ENCODE data around the gene NAV2.

Gene NAV2

DNA sequence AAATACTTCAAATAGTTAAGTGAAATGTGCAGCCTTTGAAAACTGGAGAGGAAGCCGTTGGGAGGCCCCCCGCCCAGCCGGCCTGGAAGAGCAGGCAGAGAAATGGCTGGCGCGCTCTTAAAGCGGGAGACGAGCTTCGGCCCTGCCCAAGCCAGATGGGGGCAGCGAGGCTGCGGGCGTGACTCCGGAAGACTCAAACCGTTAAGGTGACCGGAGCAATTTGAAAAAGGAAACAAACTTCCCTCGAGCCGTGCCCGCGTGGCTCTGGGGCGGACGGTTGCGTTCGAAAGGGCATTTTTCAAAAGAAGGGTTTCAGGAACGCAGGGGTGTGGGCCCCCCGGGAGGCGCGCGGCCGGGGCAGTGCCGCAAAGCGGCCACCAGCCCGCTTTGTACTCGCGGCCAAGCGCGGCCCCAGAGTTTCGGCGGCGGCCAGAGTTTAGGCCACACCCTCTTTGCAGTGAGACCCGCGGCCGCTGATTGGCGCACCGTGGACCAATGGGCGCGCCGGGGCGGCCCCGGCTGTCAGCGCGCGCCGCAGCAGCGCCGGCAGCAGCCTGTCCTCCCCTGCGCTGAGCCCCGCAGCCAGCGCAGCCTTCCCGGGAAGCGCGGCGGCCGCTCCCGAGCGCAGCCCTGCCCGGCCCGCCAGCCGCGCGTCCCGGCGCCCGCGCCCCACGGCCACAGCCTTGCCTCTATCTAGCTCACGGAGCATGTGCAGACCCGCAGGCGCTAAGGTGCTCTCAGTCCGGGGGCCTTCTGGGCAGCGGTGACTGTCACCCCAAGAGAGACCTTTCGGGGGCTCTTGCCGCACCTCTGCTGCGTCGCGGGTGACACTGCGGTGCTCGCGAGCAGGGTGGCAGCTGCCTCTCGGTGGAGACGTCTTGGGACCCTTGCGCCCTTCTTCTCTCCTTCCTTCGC lies at the start of gene NAV2:
Gene NAV2 (plus strand): TSS at position 557 of the 915 bp plus-strand sequence. CDS start 859 bp downstream, outside the sequence.
- peak; percentile 91 for DNase-seq

GRCh38 chr11:19663206-19663605 lies 49.4 kb upstream of the NAV2 start:
- DNase-seq, result no peak

GRCh38 chr11:19664886-19665548 lies 47.6 kb upstream of the NAV2 start:
- DNase-seq, result peak; percentile 64

- no peak for DNase-seq
Measured at GRCh38 chr11:19666951-19667350, 45.7 kb upstream of the NAV2 start.

DNA sequence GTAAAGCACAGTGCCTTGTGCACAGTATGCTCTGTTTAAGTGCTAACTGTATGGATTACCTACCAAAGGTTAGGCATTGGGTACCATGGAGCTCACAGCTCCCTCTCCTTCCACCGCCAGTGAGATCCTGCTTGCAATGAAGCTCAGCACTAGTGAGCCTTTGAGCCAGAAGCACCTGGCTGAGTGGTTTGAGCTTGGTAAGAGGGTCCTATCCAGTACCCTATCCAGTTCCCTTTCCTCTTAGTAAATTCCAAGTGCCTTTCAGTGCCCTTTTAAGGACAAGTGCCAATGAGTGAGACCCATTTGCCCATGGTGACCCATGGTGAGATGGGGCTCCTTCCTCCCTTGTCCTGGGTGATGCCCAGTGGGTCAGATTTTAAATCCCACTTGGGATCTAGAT lies 43.1 kb upstream of the NAV2 start:
- DNase-seq, result no peak

- DNase-seq, result peak; percentile 23
Measured at GRCh38 chr11:19670030-19670791, 42.4 kb upstream of the NAV2 start.

GRCh38 chr11:19672586-19673206 lies 39.9 kb upstream of the NAV2 start:
- no peak for DNase-seq

DNA sequence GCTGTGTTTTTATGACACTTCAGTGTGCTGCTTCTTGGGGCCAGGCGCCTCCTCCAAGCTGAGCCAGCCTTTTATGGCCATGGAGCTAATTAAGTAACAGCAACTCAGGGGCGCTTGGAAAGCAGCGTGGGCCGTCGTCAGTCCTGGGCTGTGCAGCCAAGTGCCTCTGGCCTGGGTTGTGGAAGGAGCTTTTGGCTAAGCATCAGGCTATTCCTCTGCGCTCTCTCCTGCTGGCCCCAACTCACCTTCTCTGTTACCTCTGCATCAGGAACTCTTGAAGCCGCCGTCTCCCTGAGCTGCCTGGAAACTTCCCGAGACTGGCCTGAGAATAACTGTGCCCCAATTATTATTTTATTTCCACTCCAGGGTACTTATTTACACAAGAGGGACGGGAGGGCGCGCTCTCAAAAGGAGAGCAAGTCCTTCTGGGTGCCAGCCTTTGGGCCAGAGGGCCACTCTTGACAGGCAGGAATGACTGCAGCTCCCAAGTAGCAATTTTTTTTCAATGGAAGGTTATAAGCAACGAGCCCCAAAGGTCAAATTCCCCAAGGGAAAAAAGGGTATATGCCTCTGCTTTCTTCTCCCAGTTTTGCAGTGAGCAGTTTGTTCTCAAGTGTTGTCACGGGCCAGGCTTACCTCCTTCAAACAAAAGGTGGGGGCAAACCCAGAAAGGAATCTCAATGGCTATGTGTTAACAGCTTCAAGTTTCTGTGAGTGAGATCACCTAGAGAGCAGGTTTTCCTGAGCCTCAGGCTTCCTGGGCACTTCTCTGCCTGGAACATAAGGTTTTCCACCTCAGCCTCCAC lies 38.5 kb upstream of the NAV2 start:
- peak; percentile 77 for DNase-seq

- no peak for DNase-seq
Measured at GRCh38 chr11:19674836-19675235, 37.8 kb upstream of the NAV2 start.

DNA sequence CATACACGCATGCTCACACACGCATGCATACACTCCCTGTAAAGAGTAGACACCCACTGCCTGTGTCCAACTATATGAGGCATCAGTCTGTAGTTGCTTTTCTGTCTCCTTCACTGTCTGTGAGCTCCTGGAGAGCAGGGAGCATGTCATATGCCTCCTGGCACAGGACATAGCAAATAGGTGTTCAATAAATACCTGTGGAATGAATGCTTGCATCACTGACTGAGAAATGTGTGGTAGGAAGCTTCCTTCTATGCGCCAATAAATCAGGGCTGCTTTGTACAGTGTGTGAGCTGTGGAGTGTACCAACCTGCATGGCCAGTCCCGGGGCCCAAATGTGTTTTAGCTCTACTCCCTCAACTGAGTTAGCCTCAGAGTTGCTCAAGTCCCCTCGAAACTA lies 37.2 kb upstream of the NAV2 start:
- DNase-seq, result no peak

DNA sequence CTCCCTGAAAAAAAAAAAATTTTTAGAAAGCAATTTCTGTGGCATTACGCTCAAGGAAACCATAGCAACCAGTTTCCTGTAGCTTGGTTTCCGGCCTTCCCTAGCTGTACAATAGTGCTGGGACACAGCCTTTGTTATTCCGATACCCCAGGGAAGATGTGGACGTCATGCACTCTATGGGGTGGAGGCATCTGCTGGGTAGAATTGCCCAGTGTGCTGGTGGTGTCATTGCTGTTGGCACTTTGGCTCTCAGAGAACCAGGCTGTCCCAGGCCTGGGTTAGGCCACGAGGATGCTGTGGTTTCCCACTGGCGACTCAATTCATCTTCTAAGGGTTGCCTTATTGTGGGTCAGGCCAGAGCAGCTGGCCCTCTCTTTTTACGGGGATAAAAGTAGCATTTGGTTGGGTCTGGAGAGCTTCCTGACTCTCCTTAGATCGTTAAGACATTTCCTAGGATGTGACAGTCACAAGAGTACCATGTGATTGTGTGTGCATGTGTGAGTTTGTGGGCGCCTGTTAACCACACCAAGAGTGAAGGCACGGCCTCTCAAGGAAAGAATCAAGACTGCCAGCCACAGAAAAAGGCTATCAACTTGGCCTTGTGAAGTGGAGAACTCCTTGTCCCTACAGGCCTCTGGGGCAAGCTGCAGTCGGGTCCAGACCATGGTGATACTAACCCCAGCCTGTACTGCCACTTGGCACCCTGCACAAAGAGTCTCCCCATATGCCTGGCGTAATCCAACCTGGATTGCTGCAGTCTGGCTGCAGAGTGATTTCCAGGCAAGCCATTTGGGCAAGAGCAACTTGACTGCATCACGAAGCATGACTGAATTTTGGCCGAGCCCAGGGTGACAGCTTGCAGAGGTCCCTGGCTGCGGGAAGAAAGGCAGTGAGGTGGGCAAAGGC lies 35.9 kb upstream of the NAV2 start:
- peak; percentile 96 for DNase-seq

- peak; percentile 82 for DNase-seq
Measured at GRCh38 chr11:19677381-19678080, 35.1 kb upstream of the NAV2 start.

- peak; percentile 86 for DNase-seq
Measured at GRCh38 chr11:19679952-19680828, 32.4 kb upstream of the NAV2 start.

- DNase-seq, result no peak
Measured at GRCh38 chr11:19680829-19681368, 31.7 kb upstream of the NAV2 start.

DNA sequence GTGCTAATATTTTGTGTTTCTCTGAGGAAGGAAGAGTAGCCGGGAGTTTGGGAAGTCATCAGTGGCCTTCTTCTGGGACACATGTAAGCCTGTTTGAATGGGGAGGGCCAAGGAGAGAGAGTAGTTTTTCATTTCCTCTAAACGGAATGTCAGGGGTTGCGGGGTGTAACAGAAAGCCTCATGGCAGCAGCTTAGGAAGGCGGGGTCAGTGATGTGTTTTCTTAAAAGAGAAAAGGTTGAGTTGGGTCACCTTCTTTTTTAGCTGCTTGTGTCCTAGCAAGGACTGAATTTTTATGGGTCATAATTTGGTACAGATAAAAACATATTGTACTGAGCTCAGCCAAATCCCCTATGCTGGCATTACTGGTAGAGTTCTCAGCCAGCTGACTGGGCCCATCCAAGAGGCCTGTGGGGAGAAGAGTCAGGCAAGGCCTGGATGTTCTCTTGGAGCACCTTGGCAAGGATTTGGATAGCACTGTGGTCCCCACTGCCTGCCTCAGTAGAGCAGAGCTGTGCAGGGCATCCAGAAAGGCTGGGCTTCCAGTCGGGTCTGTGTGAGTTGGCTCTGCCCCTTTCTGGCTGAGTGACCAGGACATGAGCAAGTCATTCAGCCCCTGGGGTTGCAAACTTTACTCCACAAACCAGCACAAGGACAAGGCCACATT lies 29.4 kb upstream of the NAV2 start:
- peak; percentile 60 for DNase-seq

DNA sequence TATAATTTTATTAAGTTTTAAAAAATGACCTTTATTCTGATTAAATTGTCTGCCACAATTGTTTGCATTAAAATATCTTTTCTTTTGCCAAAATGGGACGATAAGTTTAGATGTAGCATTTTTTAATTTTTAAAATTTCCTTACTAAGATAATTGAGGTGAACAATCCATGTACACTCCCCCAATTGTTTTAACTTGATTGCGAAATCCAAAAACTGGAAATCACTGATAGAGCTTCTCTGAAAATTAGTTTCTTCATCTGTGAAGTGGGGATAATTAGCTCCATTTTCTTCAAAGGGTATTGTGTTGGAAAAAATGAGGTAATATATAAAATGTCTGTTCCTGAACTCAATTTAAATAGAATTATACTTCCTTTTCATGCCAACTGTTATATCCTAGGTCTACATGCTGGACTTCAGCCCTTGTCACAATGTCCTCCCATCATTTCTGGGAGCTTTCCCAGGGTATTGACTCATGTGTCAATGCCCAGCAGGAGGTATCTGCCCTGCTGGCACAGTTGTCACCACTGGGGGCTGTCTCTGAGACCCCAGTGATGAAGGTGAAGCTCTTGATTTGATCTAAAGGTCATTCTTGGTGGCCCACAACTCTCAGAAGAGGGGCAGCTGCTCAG lies 28.7 kb upstream of the NAV2 start:
- no peak for DNase-seq

DNA sequence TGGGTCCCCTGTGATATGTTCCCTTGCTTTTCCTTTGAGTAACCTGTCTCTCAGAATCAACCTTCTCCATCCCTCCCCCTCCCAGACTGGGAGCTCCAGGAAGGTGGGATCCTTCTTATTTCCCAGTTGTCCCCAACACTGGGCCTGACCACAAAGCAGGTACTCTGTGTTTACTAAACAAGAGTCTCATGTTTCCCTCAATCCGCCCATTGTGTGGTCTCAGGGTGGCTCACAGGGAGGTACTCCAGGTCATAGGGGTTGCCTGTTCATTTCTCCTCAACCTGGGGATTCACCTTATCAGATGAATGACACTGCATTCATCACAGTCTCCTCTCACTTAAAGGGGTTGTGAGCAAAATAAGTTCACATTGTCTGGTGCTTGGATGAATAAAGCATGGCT lies 26.4 kb upstream of the NAV2 start:
- DNase-seq, result no peak

DNA sequence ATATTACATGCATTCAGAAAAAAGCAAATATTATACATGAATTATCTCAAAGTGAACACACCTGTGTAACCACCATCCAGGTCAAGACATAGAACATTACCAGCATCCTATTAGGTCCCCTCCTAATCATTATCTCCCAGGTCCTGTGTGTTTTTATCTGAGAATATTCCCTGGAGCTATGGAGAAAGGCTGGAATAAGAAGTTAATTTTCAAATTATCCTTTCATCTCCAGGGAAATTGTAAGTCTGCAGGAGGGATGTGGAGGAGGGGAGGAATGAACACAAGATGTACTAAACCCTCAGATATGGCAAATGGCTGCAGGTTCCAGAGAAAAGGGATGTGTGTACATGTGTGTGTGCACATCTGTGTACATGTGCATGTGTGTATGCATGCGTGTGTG lies 25.2 kb upstream of the NAV2 start:
- DNase-seq, result no peak
